ENCODE results near the gene EIF2S3. TPM values are rescaled to one million over a fixed set of nuclear protein-coding genes. Genes with fewer than 3 reads are reported as not detected.

Gene EIF2S3
- total and polyA plus RNA-seq, 10 of the 15 experiments (the other 5 are each of a cell fraction or from before 2014, with no cell fraction given), result 115 to 385 (median 201) TPM

- POLR2A ChIA-PET, result no interaction called here
- WGBS (ENCODE audit: insufficient coverage, insufficient replicate concordance, low lambda C conversion rate, missing lambda C conversion rate), result 77% methylated on average over 4 of the region's 4 CpGs
- SMC1A ChIA-PET (ENCODE audit: uncharacterized antibody, unreplicated experiment), result interaction anchor here (3.5 kb wide), 1 partner anchor 35 kb away, joined by 12 read pairs; the partner anchor contains the start of gene EIF2S3
- Histone ChIP-seq H2AFZ (ENCODE audit: control insufficient read depth, low read depth, low read length) (no peak overlapping the region), H3K27ac (ENCODE audit: control insufficient read depth, insufficient read depth) (no peak overlapping the region), H3K36me3 (ENCODE audit: control insufficient read depth in 2 of 2, insufficient read depth in 2 of 2, low read length in 1 of 2) (no peaks in the 10 kb centered on the region), H3K4me1 (ENCODE audit: control insufficient read depth, insufficient read depth, low read length) (no peaks in the 10 kb centered on the region), H3K9me3 (replicated peaks; ENCODE audit: control insufficient read depth, insufficient read depth, low read length) (no peaks in the 10 kb centered on the region), H3K4me3 (no peak overlapping the region), H3K9ac (ENCODE audit: control insufficient read depth, insufficient read depth, low read length) (no peak overlapping the region), H3K4me2 (ENCODE audit: control insufficient read depth, insufficient read depth) (peak overlapping the region; percentile 42; the same call in 1 of the 2 replicates), H3K79me2 (ENCODE audit: control insufficient read depth, insufficient read depth, low read length) (peaks cover 69% of the 10 kb centered on the region), H3K27me3 (replicated peaks in 1 of 2; ENCODE audit: control insufficient read depth in 2 of 2, insufficient read depth in 2 of 2, low read length in 1 of 2) (no peaks in the 10 kb centered on the region), H4K20me1 (ENCODE audit: control insufficient read depth, insufficient read depth) (no peaks in the 10 kb centered on the region)
- RAD21 ChIA-PET (ENCODE audit: unreplicated experiment), result no interaction called here
- in situ Hi-C loops (cut with MboI), result no loop called here
- intact Hi-C loops (cut with micrococcal nuclease; ENCODE audit: unreplicated experiment), result no loop called here
- no peak; the same call in 2 of the 3 replicates for ATAC-seq
- no peak for TF ChIP-seq PAX5 (IDR thresholded peaks at IDR 0.05; ENCODE audit: borderline replicate concordance, low read depth, low read length)
- no peak for TF ChIP-seq RBBP5 (conservative IDR thresholded peaks at IDR 0.05)
- no peak for TF ChIP-seq MEF2B (IDR thresholded peaks at IDR 0.05; ENCODE audit: partially characterized antibody, poor library complexity, severe bottlenecking)
- no peak for TF ChIP-seq IRF5 (IDR thresholded peaks at IDR 0.05; ENCODE audit: borderline replicate concordance)
- no peak for TF ChIP-seq YY1 (IDR thresholded peaks at IDR 0.05; ENCODE audit: low read depth, low read length)
- no peak for TF ChIP-seq CEBPZ (IDR thresholded peaks at IDR 0.05; ENCODE audit: low read depth, low read length)
- TF ChIP-seq CHD2 (IDR thresholded peaks at IDR 0.05; ENCODE audit: borderline replicate concordance, low read depth, low read length), result no peak
- CTCF ChIA-PET, result no interaction called here
- BruUV-seq (replicated peaks), result no TSS peak
- no peak for DNase-seq (ENCODE audit: low read depth, low spot score)
- no peak for FAIRE-seq
Observed at GRCh38 chrX:24018809-24019208, 35.9 kb upstream of the EIF2S3 start.
